Gastrocnemius medialis (tissue), 4 donors: ENCODE results near the gene ZNF649. TPM values are rescaled to one million over a fixed set of nuclear protein-coding genes. Genes with fewer than 3 reads are reported as not detected.

Experiments used
- ATAC-seq, 2 donors: fragments of 150-250 bp; one replicate each; pipeline ENCODE4 v1.9.1; 2016
- DNase-seq, 2 donors: peaks; one replicate each; pipeline ENCODE4 v3.0.0-alpha.2; 2019
- H3K27ac ChIP-seq, 4 donors: fragments of 200-600 bp; sonication (generic); 1 replicate in 1 of 4; 2 replicates in 3 of 4; pipeline ENCODE4 v1.5.1; 2016 to 2018; ENCODE audit warnings: mild to moderate bottlenecking in 2 of 4, moderate library complexity in 1 of 4
- H3K27me3 ChIP-seq, 3 donors: fragments of 200-600 bp; sonication (generic) in 2 of 3; 1 replicate in 1 of 3; 2 replicates in 2 of 3; pipeline versions ENCODE4 v1.5.1 to v1.6.0; 2016 to 2019; ENCODE audit warnings: mild to moderate bottlenecking in 1 of 3, moderate library complexity in 1 of 3
- H3K36me3 ChIP-seq, 2 donors: fragments of 200-600 bp; sonication (generic) in 1 of 2; one replicate each; pipeline ENCODE4 v1.5.1; 2017 to 2018
- H3K4me1 ChIP-seq, 2 donors: fragments of 200-600 bp; sonication (generic) in 1 of 2; one replicate each; pipeline ENCODE4 v1.5.1; 2016 to 2017; ENCODE audit warnings: mild to moderate bottlenecking in 2 of 2
- H3K4me3 ChIP-seq, 4 donors: fragments of 200-600 bp; sonication (generic) in 3 of 4; 1 replicate in 1 of 4; 2 replicates in 3 of 4; pipeline ENCODE4 v1.5.1; 2016 to 2019; ENCODE audit warnings: mild to moderate bottlenecking in 2 of 4
- H3K9me3 ChIP-seq, 3 donors: fragments of 200-600 bp; sonication (generic) in 2 of 3; 1 replicate in 1 of 3; 2 replicates in 2 of 3; pipeline ENCODE4 v1.5.1; 2016 to 2019
- POLR2A ChIP-seq, 2 donors: fragments of 450-650 bp; IDR thresholded peaks; one replicate each; pipeline ENCODE4 v1.6.1; 2017; ENCODE audit warnings: antibody characterized with exemption in 2 of 2, mild to moderate bottlenecking in 2 of 2, moderate library complexity in 2 of 2
- in situ Hi-C, 4 donors: fragments of 200-750 bp; cut with MboI; loops; one replicate each; pipeline versions ENCODE4 v1.15.0 to v1.8.0; 2017; ENCODE audit warnings: low sequenced_read_pairs in 4 of 4
- intact Hi-C: fragments of 100-400 bp; cut with DNase I; formaldehyde crosslinking; loops from one replicate; pipeline ENCODE4 v1.15.1; 2023; ENCODE audit warnings: low total_unique reads
- total RNA-seq, 4 donors: library from RNA; depleted of rRNA; stranded (reverse); fragments of >200 nt; gene quantifications; one replicate each; pipeline versions ENCODE4 v1.1.0 to v1.2.3, GENCODE V29; 2016
- TF ChIP-seq, protein P1 (sequence below), 5 experiments: fragments of 450-650 bp in 3 of 5; fragments of 200-600 bp in 2 of 5; sonication (generic) in 2 of 5; IDR thresholded peaks in 4 of 5; conservative IDR thresholded peaks in 1 of 5; 1 replicate in 4 of 5; 2 replicates in 1 of 5; pipeline ENCODE4 v1.5.1; 2016 to 2019; ENCODE audit warnings: antibody characterized with exemption in 5 of 5, mild to moderate bottlenecking in 3 of 5, moderate library complexity in 3 of 5

The ZNF649 gene
- total RNA-seq, 4 donors from 2014 or later: 2.6 to 4.7 (median 4.1) TPM

DNA sequence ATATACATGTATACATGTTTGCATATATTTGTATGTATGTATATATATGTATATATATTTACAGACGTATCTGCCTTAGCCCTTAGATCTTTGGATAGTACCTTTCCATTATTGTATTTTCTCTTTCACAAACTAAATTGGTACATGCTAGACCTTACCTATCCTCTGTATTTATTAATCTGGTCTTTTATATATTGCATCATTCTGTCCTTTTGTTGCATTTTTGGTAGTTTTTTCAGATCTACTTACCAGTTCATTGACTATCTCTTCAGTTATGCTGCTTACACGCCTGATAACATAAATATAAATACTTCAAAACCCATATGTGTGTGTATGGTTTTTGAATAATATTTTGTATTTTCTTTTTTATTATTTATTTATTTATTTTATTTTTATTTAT lies 34.1 kb upstream of the ZNF649 start:
- no peaks in the 10 kb centered on the region for H3K4me1 ChIP-seq
- in situ Hi-C loops: no loop called here
- no peaks in the 10 kb centered on the region for H3K27me3 ChIP-seq
- peaks cover 43 to 99% of the 10 kb centered on the region in 2 donors for H3K36me3 ChIP-seq
- TF ChIP-seq, protein P1, sequence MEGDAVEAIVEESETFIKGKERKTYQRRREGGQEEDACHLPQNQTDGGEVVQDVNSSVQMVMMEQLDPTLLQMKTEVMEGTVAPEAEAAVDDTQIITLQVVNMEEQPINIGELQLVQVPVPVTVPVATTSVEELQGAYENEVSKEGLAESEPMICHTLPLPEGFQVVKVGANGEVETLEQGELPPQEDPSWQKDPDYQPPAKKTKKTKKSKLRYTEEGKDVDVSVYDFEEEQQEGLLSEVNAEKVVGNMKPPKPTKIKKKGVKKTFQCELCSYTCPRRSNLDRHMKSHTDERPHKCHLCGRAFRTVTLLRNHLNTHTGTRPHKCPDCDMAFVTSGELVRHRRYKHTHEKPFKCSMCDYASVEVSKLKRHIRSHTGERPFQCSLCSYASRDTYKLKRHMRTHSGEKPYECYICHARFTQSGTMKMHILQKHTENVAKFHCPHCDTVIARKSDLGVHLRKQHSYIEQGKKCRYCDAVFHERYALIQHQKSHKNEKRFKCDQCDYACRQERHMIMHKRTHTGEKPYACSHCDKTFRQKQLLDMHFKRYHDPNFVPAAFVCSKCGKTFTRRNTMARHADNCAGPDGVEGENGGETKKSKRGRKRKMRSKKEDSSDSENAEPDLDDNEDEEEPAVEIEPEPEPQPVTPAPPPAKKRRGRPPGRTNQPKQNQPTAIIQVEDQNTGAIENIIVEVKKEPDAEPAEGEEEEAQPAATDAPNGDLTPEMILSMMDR (IDR thresholded peaks at IDR 0.05 in 4 of 5, conservative IDR thresholded peaks at IDR 0.05 in 1 of 5): no peak
- no peak for TF ChIP-seq POLR2A (IDR thresholded peaks at IDR 0.05)
- H3K4me3 ChIP-seq: peak overlapping the region in 1 of 4 donors; percentile 18
- intact Hi-C loops: no loop called here
- H3K9me3 ChIP-seq: peaks cover 7 to 63% (median 8%) of the 10 kb centered on the region in 3 donors
- no peak overlapping the region for H3K27ac ChIP-seq
- ATAC-seq: no peak
- no peak for DNase-seq

DNA sequence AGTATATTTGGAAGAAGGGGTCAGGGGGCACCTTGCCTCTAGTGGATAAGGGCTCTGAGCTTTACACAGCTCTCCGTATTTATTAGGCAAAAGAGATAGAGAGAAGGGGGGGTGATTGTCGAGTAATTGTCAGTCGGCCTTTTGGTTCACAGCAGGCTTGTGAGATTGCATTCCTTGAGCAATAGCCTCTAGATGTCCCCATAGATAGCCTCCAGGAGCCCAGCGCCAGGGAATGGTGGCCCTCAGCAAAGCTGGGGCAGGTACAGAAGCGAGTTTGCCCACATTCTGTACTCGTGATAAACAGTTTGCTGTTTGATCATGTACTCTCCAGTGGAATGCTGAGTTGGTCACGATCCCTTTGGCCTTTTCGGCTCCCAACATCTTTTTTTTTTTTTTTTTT lies 27.1 kb upstream of the ZNF649 start:
- Histone ChIP-seq H3K27me3 (no peaks in the 10 kb centered on the region), H3K4me1 (peaks cover 5 to 11% of the 10 kb centered on the region in 2 donors), H3K27ac (no peak overlapping the region), H3K36me3 (peaks cover 0 to 72% of the 10 kb centered on the region in 2 donors), H3K9me3 (peaks cover 0 to 22% (median 0%) of the 10 kb centered on the region in 3 donors), H3K4me3 (no peak overlapping the region)
- in situ Hi-C loops (no loop called here), intact Hi-C loops (no loop called here)
- ATAC-seq (no peak), DNase-seq (no peak)
- TF ChIP-seq POLR2A (IDR thresholded peaks at IDR 0.05): no peak
- TF ChIP-seq, protein P1 (IDR thresholded peaks at IDR 0.05 in 4 of 5, conservative IDR thresholded peaks at IDR 0.05 in 1 of 5): no peak

DNA sequence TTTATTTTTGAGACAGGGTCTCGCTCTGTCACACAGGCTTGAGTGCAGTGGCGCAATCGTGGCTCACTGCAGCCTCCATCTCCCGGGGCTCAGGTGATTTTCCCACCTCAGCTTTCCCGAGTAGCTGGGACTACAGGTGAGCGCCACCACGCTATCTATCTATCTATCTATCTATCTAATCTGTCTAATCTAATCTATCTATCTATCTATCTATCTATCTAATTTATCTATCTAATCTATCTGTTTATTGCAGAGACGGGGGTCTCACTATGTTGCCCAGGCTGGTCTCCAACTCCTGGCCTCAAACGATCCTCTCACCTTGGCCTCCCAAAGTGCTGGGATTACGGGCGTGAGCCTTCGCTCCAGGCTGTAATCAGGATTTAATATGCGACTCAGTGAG lies 23.0 kb upstream of the ZNF649 start:
- TF ChIP-seq, protein P1 (IDR thresholded peaks at IDR 0.05 in 4 of 5, conservative IDR thresholded peaks at IDR 0.05 in 1 of 5): no peak
- TF ChIP-seq POLR2A (IDR thresholded peaks at IDR 0.05): no peak
- no peak for ATAC-seq
- intact Hi-C loops (loop anchor here (1.0 to 5.0 kb wide), 6 partner anchors 23 to 120 kb away; partner anchors contain the start of genes ZNF350, ZNF432, ZNF614 and ZNF615), in situ Hi-C loops (no loop called here)
- Histone ChIP-seq H3K27me3 (no peaks in the 10 kb centered on the region), H3K27ac (peak overlapping the region in 3 of 4 donors; percentile 76 to 91 (median 85)), H3K36me3 (peaks cover 0 to 32% of the 10 kb centered on the region in 2 donors), H3K4me3 (peak overlapping the region; percentile 73 to 95 (median 88)), H3K4me1 (peaks cover 5 to 11% of the 10 kb centered on the region in 2 donors), H3K9me3 (peaks cover 0 to 18% (median 5%) of the 10 kb centered on the region in 3 donors)
- no peak for DNase-seq

DNA sequence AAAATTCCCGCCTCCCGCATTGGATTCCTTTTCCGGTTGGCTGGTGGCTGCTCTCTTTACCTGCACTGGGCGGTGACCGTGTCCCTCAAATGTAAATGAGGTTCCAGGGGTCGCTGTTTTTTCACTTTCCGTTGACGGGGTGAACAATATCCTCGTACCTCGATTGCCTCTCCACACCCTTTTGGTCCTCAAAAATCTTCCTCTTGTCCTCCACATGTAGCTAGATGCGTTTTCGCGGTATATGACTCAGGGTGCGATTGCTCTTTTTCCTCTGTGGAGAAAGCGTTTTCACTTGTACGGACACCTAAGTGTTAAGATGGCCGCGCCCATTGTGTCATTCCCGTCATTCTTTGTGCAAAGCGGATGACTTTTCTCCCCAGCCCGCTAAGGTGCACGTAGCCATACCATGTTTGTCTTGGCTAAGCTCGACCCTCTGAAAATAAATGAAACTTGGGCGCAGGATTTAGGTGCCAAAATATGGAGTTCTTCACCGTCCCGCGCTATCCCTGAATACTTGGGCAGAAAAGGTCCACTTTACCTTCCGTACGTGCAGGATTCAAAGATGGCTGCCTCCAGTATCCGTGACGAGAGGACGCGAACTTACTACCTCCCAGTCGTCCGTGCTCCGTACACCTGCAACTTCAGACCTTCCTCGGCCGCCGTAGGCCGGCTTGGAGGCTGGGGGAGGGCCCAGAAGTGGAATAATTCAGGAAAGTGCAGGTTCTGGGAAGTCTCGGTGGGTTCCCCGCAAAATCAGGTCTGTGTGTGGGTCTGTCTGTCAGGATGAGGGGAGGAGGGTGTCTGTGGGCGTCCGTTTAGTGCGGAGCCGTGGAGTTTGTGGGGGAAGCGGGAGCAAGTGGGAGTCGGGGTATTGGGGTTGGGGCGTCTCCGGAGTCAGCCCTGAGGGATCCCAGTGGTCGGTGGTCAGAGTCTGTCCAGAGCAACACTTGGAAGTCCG lies 22.2 kb upstream of the ZNF649 start, which contains the start of gene ZNF613:
Gene ZNF613 (plus strand): TSS at position 689 of the 958 bp plus-strand sequence. CDS start 8,749 bp downstream, outside the sequence.
- no peaks in the 10 kb centered on the region for H3K27me3 ChIP-seq
- peak within 1 kb of the TSS; percentile 73 to 95 (median 88) for H3K4me3 ChIP-seq
- H3K36me3 ChIP-seq: peaks cover 0 to 26% of the 10 kb centered on the region in 2 donors
- peaks cover 0 to 25% (median 10%) of the 10 kb centered on the region in 3 donors for H3K9me3 ChIP-seq
- H3K4me1 ChIP-seq: peaks cover 5 to 11% of the 10 kb centered on the region in 2 donors
- ATAC-seq (peak; percentile 95), DNase-seq (peak; percentile 78 to 83)
- H3K27ac ChIP-seq: peak within 1 kb of the TSS; percentile 76 to 91 (median 86)
- TF ChIP-seq POLR2A (IDR thresholded peaks at IDR 0.05): no peak
- TF ChIP-seq, protein P1 (IDR thresholded peaks at IDR 0.05 in 4 of 5, conservative IDR thresholded peaks at IDR 0.05 in 1 of 5): peak in 2 of 5 experiments; percentile 35
- intact Hi-C loops (loop anchor here (1.0 to 5.0 kb wide), 6 partner anchors 22 to 121 kb away; partner anchors contain the start of genes ZNF350, ZNF432, ZNF614 and ZNF615), in situ Hi-C loops (no loop called here)
